GM13976 (cell line): ENCODE results near the gene GGTA1.

ENCODE experiments used
- DNase-seq: peaks from one replicate; pipeline ENCODE4 v3.0.0; 2012; ENCODE audit warnings: low spot score
- in situ Hi-C: fragments of 300-500 bp; cut with MboI; formaldehyde crosslinking; loops from one replicate; pipeline ENCODE4 v1.12.0; 2022; ENCODE audit warnings: low sequenced_read_pairs, mixed read lengths, inconsistent platforms; ENCODE audit not compliant: unreplicated experiment
- TF ChIP-seq, protein P1 (sequence below): IDR thresholded peaks from 2 replicates; pipeline ENCODE4 v1.5.1; 2012; ENCODE audit warnings: borderline replicate concordance, mild to moderate bottlenecking; ENCODE audit not compliant: insufficient read depth; ENCODE audit errors: extremely low read depth, missing control alignments, control extremely low read depth

Gene GGTA1

DNA sequence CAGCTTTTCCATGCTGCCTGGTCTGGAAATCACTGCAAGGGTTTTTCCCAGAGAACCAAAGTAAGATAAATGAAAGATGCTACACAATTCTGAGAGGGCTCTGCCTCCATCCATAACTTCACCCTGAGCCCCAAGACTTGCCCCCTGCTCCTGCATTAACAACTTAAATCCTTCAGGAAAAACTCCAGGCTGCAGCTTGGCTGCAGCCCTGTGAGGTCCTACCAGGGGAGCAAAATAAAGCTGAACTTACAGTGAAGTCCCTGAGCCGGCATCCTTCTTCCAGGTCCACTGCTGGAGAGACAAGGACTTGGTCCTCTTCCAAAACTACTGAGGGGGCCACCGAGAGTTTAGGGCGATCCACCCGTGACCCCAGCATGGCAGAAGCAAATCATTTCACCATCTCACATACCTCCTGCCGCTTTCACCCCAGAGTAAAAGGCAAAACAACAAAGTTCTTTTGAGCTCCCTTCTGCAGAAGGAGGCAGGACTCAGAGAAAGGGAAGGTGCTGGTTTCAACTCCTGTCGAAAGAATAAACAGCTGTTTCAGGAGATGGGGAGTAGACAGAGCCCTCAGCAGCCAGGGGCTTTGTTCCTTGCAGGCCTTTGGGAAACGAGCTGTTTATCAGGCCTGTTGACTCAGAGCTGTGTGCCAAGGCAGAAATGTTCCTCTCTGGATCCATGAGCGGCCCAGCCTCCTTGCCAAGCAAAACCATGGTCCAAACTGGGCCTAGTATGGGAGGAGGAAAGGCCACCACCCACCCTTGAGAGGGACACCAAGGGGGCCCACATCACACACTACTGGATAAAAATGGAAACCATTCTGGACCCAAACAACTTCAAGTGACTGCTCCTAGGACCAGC is 20.6 kb downstream of the GGTA1 start:
- in situ Hi-C loops, result no loop called here
- TF ChIP-seq, protein P1, sequence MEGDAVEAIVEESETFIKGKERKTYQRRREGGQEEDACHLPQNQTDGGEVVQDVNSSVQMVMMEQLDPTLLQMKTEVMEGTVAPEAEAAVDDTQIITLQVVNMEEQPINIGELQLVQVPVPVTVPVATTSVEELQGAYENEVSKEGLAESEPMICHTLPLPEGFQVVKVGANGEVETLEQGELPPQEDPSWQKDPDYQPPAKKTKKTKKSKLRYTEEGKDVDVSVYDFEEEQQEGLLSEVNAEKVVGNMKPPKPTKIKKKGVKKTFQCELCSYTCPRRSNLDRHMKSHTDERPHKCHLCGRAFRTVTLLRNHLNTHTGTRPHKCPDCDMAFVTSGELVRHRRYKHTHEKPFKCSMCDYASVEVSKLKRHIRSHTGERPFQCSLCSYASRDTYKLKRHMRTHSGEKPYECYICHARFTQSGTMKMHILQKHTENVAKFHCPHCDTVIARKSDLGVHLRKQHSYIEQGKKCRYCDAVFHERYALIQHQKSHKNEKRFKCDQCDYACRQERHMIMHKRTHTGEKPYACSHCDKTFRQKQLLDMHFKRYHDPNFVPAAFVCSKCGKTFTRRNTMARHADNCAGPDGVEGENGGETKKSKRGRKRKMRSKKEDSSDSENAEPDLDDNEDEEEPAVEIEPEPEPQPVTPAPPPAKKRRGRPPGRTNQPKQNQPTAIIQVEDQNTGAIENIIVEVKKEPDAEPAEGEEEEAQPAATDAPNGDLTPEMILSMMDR, result no peak
- DNase-seq, result no peak

DNA sequence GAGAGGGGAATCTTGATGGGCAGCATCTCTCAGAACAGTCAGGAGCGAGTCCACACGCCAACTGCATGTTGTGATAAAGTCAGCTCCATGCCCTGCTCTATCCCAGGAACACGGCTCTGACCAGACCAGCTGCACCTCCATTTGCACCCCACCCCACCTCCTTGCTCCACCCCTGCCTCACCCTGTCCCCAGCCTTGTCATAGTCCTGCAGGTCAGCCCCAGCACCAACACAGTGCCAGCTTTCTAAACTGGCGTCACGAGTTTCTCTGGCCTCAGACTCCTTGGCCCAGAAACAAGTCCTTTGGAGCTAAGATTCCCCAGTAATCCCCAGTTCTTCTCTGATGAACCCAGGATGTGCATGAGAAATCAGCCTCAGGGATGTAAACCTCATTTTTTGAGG is 23.5 kb downstream of the GGTA1 start:
- TF ChIP-seq, protein P1, result no peak
- in situ Hi-C loops, result no loop called here
- no peak for DNase-seq

DNA sequence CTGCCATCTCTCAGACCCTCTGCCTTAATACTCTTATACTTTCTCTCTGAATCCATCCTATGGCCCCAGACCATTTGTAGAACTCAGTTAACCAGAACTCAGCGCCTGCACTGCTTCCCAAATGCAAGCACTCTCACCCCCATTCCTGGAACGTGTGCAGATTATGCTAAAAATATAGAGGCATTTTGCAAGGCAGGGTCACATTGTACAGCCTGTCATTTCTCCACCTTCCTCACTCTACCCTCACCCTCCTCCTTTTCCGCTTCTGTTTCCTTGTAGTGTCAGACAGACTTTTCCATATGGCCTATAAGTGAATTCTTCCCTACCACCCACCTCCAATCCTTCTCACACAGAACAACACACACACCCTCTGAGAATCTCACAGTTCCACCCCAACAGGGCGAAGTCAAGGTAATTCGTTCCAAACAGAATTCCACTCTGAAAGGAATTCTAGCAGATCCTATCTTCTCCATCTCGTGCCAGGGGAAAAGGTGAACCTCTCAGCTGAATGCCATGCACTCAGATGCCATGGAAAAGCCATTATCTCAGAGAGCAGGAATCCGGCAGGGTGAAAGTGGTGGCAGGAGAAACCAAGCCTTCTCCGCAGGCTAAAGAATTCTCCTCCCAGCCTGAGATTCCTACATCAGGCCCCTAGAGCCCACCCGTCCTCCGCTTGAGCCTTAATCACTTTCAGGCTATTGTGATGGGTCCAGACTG is 25.3 kb downstream of the GGTA1 start:
- DNase-seq, result no peak
- TF ChIP-seq, protein P1, result no peak
- in situ Hi-C loops, result no loop called here

DNA sequence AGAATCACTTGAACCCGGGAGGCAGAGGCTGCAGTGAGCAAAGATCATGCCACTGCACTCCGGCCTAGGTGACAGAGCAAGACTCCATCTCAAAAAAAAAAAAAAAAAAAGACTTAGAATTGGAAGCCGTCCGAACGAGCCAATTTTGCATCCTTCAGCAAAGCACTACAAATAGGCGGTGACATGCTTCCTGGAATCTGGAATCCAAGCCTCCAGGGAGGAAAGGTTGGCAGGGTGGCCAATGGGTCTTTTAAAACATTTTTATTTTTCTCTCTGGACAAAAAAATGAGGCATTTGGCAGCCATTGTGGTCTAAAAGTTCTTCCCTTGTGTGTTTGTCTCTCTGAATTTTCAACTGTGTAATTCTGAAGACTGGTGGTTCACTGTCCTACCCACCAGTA is 26.4 kb downstream of the GGTA1 start:
- no peak for DNase-seq
- in situ Hi-C loops, result no loop called here
- TF ChIP-seq, protein P1, result no peak

DNA sequence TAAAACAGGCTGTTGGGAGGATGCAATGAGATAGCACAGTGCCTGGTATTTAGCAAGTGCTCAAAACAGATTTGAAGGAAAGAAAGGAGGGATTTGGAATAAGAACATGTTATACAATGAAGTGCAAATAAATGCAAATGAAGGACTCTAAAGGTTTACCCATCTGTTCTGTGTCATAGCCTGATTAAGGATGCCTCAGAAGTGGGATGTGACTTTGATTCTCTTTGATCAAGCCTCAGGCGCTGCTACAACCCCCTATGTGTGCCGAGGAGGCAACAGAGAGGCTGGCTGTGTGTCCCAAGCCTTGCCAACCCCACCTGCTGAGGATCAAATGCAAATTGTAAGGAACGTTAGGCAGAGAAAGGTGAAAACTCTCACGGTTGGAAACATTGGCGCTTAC is 27.2 kb downstream of the GGTA1 start:
- no peak for DNase-seq
- in situ Hi-C loops, result no loop called here
- TF ChIP-seq, protein P1, result no peak

DNA sequence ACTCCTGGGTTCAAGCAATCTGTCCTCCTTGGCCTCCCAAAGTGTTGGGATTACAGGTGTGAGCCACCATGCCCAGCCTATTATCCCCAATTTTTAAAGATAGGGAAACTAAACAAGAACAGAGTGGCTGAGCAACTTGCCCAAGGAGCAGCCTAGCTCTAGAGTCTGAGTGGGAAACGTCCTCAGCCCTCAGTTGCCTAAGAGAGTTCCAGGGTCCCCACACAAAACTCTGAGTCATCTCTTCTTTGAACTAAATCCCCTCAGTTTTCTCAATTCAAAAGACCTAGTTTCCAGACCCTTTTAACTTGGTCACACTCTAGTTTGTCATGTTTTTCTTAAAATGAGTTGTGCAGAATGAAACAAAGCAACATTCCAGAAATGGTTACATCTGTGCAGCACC is 33.5 kb downstream of the GGTA1 start:
- TF ChIP-seq, protein P1, result no peak
- DNase-seq, result no peak
- in situ Hi-C loops, result no loop called here
